ENCODE data around the gene RMI2. TPM values are rescaled to one million over a fixed set of nuclear protein-coding genes. Genes with fewer than 3 reads are reported as not detected.

Gene RMI2
- total and polyA plus RNA-seq, 9 of the 15 experiments (the other 6 are each of a cell fraction or from before 2014, with no cell fraction given): 8.0 to 43.4 (median 32.5) TPM

- no peaks in the 10 kb centered on the region for H3K27me3 ChIP-seq (ENCODE audit: control insufficient read depth in 2 of 2, insufficient read depth in 2 of 2, low read length in 2 of 2)
- no peak overlapping the region for H3K9ac ChIP-seq (ENCODE audit: insufficient read depth in 1 of 2, low read depth in 2 of 2, low read length in 2 of 2)
- CTCF ChIA-PET (ENCODE audit: low intra/inter-chr PET ratio): no interaction called here
- no peak overlapping the region for H3K27ac ChIP-seq (ENCODE audit: extremely low read depth, low read depth, low read length)
- H3K9me3 ChIP-seq (replicated peaks; ENCODE audit: control insufficient read depth, insufficient read depth, low read depth, low read length): no peaks in the 10 kb centered on the region
- H2AFZ ChIP-seq (ENCODE audit: low read depth, low read length): no peak overlapping the region
- BruUV-seq (replicated peaks): no TSS peak
- no peaks in the 10 kb centered on the region for H3K9me1 ChIP-seq (ENCODE audit: control insufficient read depth, insufficient read depth, low read length)
- POLR2A ChIA-PET: interaction anchor here (0.9 kb wide), 1 partner anchor 11 kb away, joined by 7 read pairs; no protein-coding TSS in a partner anchor
- in situ Hi-C loops (cut with MboI) (no loop called here), intact Hi-C loops (cut with micrococcal nuclease) (loop anchor here (5.0 kb wide), 1 partner anchor 421 kb away; no protein-coding TSS in a partner anchor)
- H3K36me3 ChIP-seq (ENCODE audit: control insufficient read depth, insufficient read depth, low read length): no peaks in the 10 kb centered on the region
- WGBS (ENCODE audit: insufficient coverage, low coverage, missing lambda C conversion rate): 51% methylated on average over 6 of the region's 6 CpGs
- H3K4me3 ChIP-seq: no peak overlapping the region
- no peaks in the 10 kb centered on the region for H3K79me2 ChIP-seq (ENCODE audit: control insufficient read depth, insufficient read depth, low read length)
- ATAC-seq (no peak; the same call in 2 of the 3 replicates), FAIRE-seq (no peak), DNase-seq (ENCODE audit: extremely low read depth in 1 of 4, low spot score in 3 of 4) (peak in 1 of 4 experiments; percentile 9)
- no peak overlapping the region for H3K4me2 ChIP-seq (ENCODE audit: insufficient read depth, low read length)
- no peaks in the 10 kb centered on the region for H4K20me1 ChIP-seq (replicated peaks; ENCODE audit: control insufficient read depth, insufficient read depth, low read length)
- no peaks in the 10 kb centered on the region; a peak in 1 of 5 replicates for H3K4me1 ChIP-seq (replicated peaks in 1 of 2; ENCODE audit: control insufficient read depth in 2 of 2, insufficient read depth in 2 of 2, low read length in 2 of 2)
- TF ChIP-seq ZNF124 (CRISPR knock-in tag; IDR thresholded peaks at IDR 0.05) (no peak), ZNF592 (IDR thresholded peaks at IDR 0.05) (no peak), ZNF561 (CRISPR knock-in tag; conservative IDR thresholded peaks at IDR 0.05) (no peak), CBX8 (IDR thresholded peaks at IDR 0.05; ENCODE audit: borderline replicate concordance, extremely low read depth, low read depth, low read length, poor library complexity, severe bottlenecking) (no peak), ELF1 (tag; IDR thresholded peaks at IDR 0.05) (no peak), ARID3A (IDR thresholded peaks at IDR 0.05; ENCODE audit: borderline replicate concordance, low read depth, low read length) (no peak), CTCF (IDR thresholded peaks at IDR 0.05 in 2 of 3, conservative IDR thresholded peaks at IDR 0.05 in 1 of 3; ENCODE audit: insufficient read depth in 2 of 3, low read depth in 1 of 3, low read length in 3 of 3) (no peak), SMARCC2 (IDR thresholded peaks at IDR 0.05; ENCODE audit: low read depth) (no peak)
Measured at GRCh38 chr16:11372829-11373306, 27.6 kb downstream of the RMI2 start.
